Activated naive CD4-positive, alpha-beta T cell treated with anti-CD3 and anti-CD28 coated beads for 36 hours (primary cell): ENCODE results near the gene LNX1. TPM values are rescaled to one million over a fixed set of nuclear protein-coding genes. Genes with fewer than 3 reads are reported as not detected.

Experiments used
- CTCF ChIA-PET: fragments of 350-600 bp; sonication (Branson Sonifier 250); formaldehyde crosslinking; loops from one replicate; lab custom pipeline; 2021; ENCODE audit warnings: antibody characterized with exemption; lab: Charles Lee
- DNase-seq: peaks from one replicate; pipeline ENCODE4 v3.0.0-alpha.2; 2020
- H3K27ac Mint-ChIP-seq: one replicate; pipeline ENCODE4 v1.8.0; 2021; ENCODE audit warnings: mild to moderate bottlenecking, mixed read lengths
- H3K27me3 Mint-ChIP-seq: one replicate; pipeline ENCODE4 v1.8.0; 2021; ENCODE audit warnings: low read depth, mixed read lengths
- H3K36me3 Mint-ChIP-seq: one replicate; pipeline ENCODE4 v1.8.0; 2021; ENCODE audit warnings: low read depth, mixed read lengths
- H3K4me1 Mint-ChIP-seq: one replicate; pipeline ENCODE4 v1.8.0; 2021; ENCODE audit warnings: low read depth, mixed read lengths
- H3K4me3 Mint-ChIP-seq: one replicate; pipeline ENCODE4 v1.8.0; 2021; ENCODE audit warnings: mild to moderate bottlenecking, moderate library complexity, mixed read lengths
- H3K9me3 Mint-ChIP-seq: one replicate; pipeline ENCODE4 v1.8.0; 2021; ENCODE audit warnings: mixed read lengths
- intact Hi-C: fragments of 100-400 bp; cut with micrococcal nuclease; formaldehyde crosslinking; loops from one replicate; pipeline ENCODE4 v1.15.1; 2023
- total RNA-seq, 2 experiments: library from RNA; stranded (reverse); gene quantifications; one replicate each; pipeline ENCODE4 v1.2.3, GENCODE V29; 2021

Gene LNX1
- total RNA-seq, 2 experiments from 2014 or later: 0.17 TPM; not detected in 1

- Mint-ChIP-seq H3K27me3 (peaks cover 3% of the 10 kb centered on the region), H3K27ac (no peak overlapping the region), H3K4me3 (no peak overlapping the region), H3K4me1 (no peaks in the 10 kb centered on the region), H3K9me3 (no peaks in the 10 kb centered on the region), H3K36me3 (no peaks in the 10 kb centered on the region)
- intact Hi-C loops: no loop called here
- CTCF ChIA-PET: no interaction called here
- DNase-seq: no peak
These were observed 90.7 kb downstream of the LNX1 start for GRCh38 chr4:53500546-53500945.

GRCh38 chr4:53499791-53500190 lies 91.5 kb downstream of the LNX1 start:
- no peak for DNase-seq
- H3K27ac Mint-ChIP-seq: no peak overlapping the region
- no peak overlapping the region for H3K4me3 Mint-ChIP-seq
- H3K27me3 Mint-ChIP-seq: peaks cover 2% of the 10 kb centered on the region
- no peaks in the 10 kb centered on the region for H3K36me3 Mint-ChIP-seq
- H3K4me1 Mint-ChIP-seq: no peaks in the 10 kb centered on the region
- no peaks in the 10 kb centered on the region for H3K9me3 Mint-ChIP-seq
- intact Hi-C loops: loop anchor here (10.0 kb wide), 1 partner anchor 725 kb away; the partner anchor contains the start of gene PDGFRA
- CTCF ChIA-PET: no interaction called here

GRCh38 chr4:53498706-53499105 lies 92.6 kb downstream of the LNX1 start:
- no peak overlapping the region for H3K27ac Mint-ChIP-seq
- H3K9me3 Mint-ChIP-seq: no peaks in the 10 kb centered on the region
- H3K27me3 Mint-ChIP-seq: peaks cover 2% of the 10 kb centered on the region
- CTCF ChIA-PET: no interaction called here
- H3K36me3 Mint-ChIP-seq: no peaks in the 10 kb centered on the region
- intact Hi-C loops: loop anchor here (10.0 kb wide), 1 partner anchor 726 kb away; the partner anchor contains the start of gene PDGFRA
- H3K4me3 Mint-ChIP-seq: no peak overlapping the region
- DNase-seq: no peak
- H3K4me1 Mint-ChIP-seq: no peaks in the 10 kb centered on the region

- no peak overlapping the region for H3K27ac Mint-ChIP-seq
- no peaks in the 10 kb centered on the region for H3K9me3 Mint-ChIP-seq
- no peak overlapping the region for H3K4me3 Mint-ChIP-seq
- no peaks in the 10 kb centered on the region for H3K36me3 Mint-ChIP-seq
- no peak for DNase-seq
- no peaks in the 10 kb centered on the region for H3K4me1 Mint-ChIP-seq
- CTCF ChIA-PET: no interaction called here
- intact Hi-C loops: loop anchor here (10.0 kb wide), 1 partner anchor 727 kb away; the partner anchor contains the start of gene PDGFRA
- no peaks in the 10 kb centered on the region for H3K27me3 Mint-ChIP-seq
These were observed 93.6 kb downstream of the LNX1 start for GRCh38 chr4:53497487-53498244.

GRCh38 chr4:53494851-53495250 lies 96.4 kb downstream of the LNX1 start:
- H3K4me3 Mint-ChIP-seq: no peak overlapping the region

GRCh38 chr4:53490965-53491622 lies 100.2 kb downstream of the LNX1 start:
- Mint-ChIP-seq H3K4me1 (no peaks in the 10 kb centered on the region), H3K4me3 (no peak overlapping the region), H3K27me3 (peaks cover 11% of the 10 kb centered on the region), H3K27ac (no peak overlapping the region), H3K36me3 (no peaks in the 10 kb centered on the region), H3K9me3 (no peaks in the 10 kb centered on the region)
- CTCF ChIA-PET: interaction anchor here (0.6 to 1.2 kb wide), 2 partner anchors 15 to 326 kb away, joined by 3 read pairs; no protein-coding TSS in a partner anchor
- intact Hi-C loops: loop anchor here (10.0 kb wide), 1 partner anchor 734 kb away; the partner anchor contains the start of gene PDGFRA
- DNase-seq: no peak

More at GRCh38 chr4:53494851-53495250, 96.4 kb downstream of the LNX1 start:
- no peak for DNase-seq
- intact Hi-C loops: loop anchor here (10.0 kb wide), 1 partner anchor 730 kb away; the partner anchor contains the start of gene PDGFRA
- H3K27ac Mint-ChIP-seq: no peak overlapping the region
- CTCF ChIA-PET: interaction anchor here (0.5 to 0.6 kb wide), 2 partner anchors 57 to 1364 kb away, joined by 3 to 5 read pairs; no protein-coding TSS in a partner anchor
- H3K27me3 Mint-ChIP-seq: no peaks in the 10 kb centered on the region
- H3K9me3 Mint-ChIP-seq: no peaks in the 10 kb centered on the region
- no peaks in the 10 kb centered on the region for H3K36me3 Mint-ChIP-seq
- no peaks in the 10 kb centered on the region for H3K4me1 Mint-ChIP-seq

- no peak for DNase-seq
- no peaks in the 10 kb centered on the region for H3K36me3 Mint-ChIP-seq
- no peaks in the 10 kb centered on the region for H3K9me3 Mint-ChIP-seq
- no peak overlapping the region for H3K4me3 Mint-ChIP-seq
- CTCF ChIA-PET: interaction anchor here (0.7 to 1.2 kb wide), 2 partner anchors 16 to 54 kb away, joined by 3 read pairs; no protein-coding TSS in a partner anchor
- no peaks in the 10 kb centered on the region for H3K4me1 Mint-ChIP-seq
- intact Hi-C loops: loop anchor here (10.0 kb wide), 1 partner anchor 734 kb away; the partner anchor contains the start of gene PDGFRA
- peaks cover 13% of the 10 kb centered on the region for H3K27me3 Mint-ChIP-seq
- no peak overlapping the region for H3K27ac Mint-ChIP-seq
These were observed 100.9 kb downstream of the LNX1 start for GRCh38 chr4:53490161-53490956.

- CTCF ChIA-PET: interaction anchor here (0.7 kb wide), 1 partner anchor 153 kb away, joined by 3 read pairs; no protein-coding TSS in a partner anchor
- no peak for DNase-seq
- no peaks in the 10 kb centered on the region for H3K9me3 Mint-ChIP-seq
- peaks cover 13% of the 10 kb centered on the region for H3K27me3 Mint-ChIP-seq
- no peaks in the 10 kb centered on the region for H3K4me1 Mint-ChIP-seq
- H3K36me3 Mint-ChIP-seq: no peaks in the 10 kb centered on the region
- no peak overlapping the region for H3K4me3 Mint-ChIP-seq
- no peak overlapping the region for H3K27ac Mint-ChIP-seq
- intact Hi-C loops: no loop called here
These were observed 101.9 kb downstream of the LNX1 start for GRCh38 chr4:53489279-53489889.

GRCh38 chr4:53487766-53488165 lies 103.5 kb downstream of the LNX1 start:
- Mint-ChIP-seq H3K4me1 (no peaks in the 10 kb centered on the region), H3K27ac (no peak overlapping the region), H3K36me3 (no peaks in the 10 kb centered on the region), H3K4me3 (no peak overlapping the region), H3K9me3 (no peaks in the 10 kb centered on the region), H3K27me3 (peaks cover 17% of the 10 kb centered on the region)
- CTCF ChIA-PET: no interaction called here
- intact Hi-C loops: no loop called here
- no peak for DNase-seq

- intact Hi-C loops: no loop called here
- no peaks in the 10 kb centered on the region for H3K9me3 Mint-ChIP-seq
- no peak for DNase-seq
- no peaks in the 10 kb centered on the region for H3K36me3 Mint-ChIP-seq
- no peak overlapping the region for H3K27ac Mint-ChIP-seq
- no peak overlapping the region for H3K4me3 Mint-ChIP-seq
- no peaks in the 10 kb centered on the region for H3K4me1 Mint-ChIP-seq
- CTCF ChIA-PET: interaction anchor here (1.1 kb wide), 1 partner anchor 8 kb away, joined by 5 read pairs; no protein-coding TSS in a partner anchor
- H3K27me3 Mint-ChIP-seq: peaks cover 31% of the 10 kb centered on the region
These were observed 105.6 kb downstream of the LNX1 start for GRCh38 chr4:53485658-53486040.

- peaks cover 31% of the 10 kb centered on the region for H3K27me3 Mint-ChIP-seq
- no peaks in the 10 kb centered on the region for H3K4me1 Mint-ChIP-seq
- H3K9me3 Mint-ChIP-seq: no peaks in the 10 kb centered on the region
- DNase-seq: no peak
- no peak overlapping the region for H3K27ac Mint-ChIP-seq
- CTCF ChIA-PET: no interaction called here
- intact Hi-C loops: no loop called here
- no peaks in the 10 kb centered on the region for H3K36me3 Mint-ChIP-seq
- no peak overlapping the region for H3K4me3 Mint-ChIP-seq
These were observed 106.2 kb downstream of the LNX1 start for GRCh38 chr4:53484911-53485657.
